Measurements from ENCODE around the gene RAPGEF2.
"Not testable (repeated sequence)": the region's sequence is repeated elsewhere in the genome, so short reads cannot be mapped to it uniquely, and the experiment has no call there.

The RAPGEF2 gene

DNA sequence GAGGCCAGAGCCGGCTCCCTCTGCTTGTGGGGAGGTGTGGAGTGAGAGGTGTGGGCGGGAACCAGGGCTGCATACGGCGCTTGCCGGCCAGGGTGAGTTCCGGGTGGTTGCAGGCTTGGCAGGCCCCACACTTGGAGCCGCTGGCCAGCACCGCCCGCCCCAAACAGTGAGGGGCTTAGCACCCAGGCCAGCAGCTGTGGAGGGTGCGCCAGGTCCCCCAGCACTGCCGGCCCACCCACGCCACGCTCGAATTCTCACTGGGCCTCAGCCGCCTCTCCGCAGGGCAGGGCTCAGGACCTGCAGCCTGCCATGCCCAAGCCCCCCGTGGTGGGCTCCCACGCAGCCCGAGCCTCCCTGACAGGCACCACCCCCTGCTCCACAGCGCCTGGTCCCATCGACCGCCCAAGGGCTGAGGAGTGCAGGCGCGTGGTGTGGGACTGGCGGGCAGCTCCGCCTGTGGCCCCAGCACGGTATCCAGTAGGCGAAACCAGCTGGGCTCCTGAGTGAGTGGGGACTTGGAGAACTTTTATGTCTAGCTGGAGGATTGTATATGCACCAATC is 275.3 kb downstream of the RAPGEF2 start:
- no peak for DNase-seq

DNA sequence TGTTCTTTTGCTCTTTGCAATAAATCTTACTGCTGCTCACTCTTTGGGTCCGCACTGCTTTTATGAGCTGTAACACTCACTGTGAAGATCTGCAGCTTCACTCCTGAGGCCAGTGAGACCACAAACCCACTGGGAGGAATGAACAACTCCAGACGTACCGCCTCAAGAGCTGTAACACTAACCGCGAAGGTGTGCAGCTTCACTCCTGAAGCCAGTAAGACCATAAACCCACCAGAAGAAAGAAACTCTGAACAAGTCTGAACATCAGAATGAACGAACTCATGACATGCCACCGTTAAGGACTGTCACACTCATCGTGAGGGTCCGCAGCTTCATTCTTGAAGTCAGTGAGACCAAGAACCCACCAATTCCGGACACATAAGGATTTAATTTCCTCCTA is 276.2 kb downstream of the RAPGEF2 start:
- DNase-seq, result not testable (repeated sequence)

DNA sequence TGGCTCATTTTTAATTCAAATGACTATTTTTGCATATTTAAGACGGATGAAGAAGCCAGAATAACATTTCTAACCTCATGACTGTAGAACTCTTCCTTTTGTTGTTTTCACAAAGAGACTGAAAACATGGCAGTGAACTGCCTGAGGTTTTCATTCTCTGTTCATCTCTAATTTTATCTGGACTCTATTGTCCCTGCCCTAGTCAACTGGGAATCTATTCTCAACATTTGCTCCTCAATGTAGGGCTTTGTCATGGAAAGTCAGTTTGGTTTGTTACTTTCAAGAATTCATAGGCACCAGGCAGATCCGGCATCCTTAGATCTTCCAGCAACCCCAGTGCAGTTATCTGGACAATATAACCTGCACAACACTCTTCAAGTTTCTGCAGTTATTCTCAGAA is 277.0 kb downstream of the RAPGEF2 start:
- DNase-seq, result no peak

DNA sequence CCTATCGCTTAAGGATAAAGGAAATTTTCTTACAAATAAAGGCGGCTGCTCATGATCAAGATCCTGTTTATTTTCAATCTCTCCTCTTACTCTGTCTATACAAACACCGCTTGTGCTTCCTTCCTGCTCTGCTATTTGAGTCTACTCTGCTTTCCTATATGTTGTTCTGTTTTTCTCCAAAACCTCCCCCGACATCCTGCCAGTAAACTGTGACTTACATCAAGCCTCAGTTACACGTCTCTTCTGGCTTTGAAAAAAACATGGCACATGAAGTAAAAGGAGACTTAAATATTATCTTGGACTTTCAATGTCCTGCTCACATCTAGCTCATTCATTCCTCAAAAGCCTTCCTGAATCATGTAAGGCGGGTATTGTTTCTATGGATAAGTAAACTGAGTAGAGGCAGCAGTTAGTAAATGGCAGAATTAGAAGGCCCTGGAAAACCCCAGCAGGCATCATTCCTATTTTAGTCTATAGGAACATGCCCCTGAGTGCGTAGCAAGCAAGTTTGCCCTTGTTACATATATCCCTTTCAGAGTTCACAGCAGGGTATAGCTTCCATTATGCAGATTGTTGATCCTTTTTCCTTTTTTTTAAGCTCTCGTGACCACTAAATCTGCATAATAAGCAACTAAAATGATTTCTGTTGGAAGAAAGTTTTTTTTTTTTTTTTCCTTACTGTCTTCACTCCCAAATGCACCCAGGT is 280.1 kb downstream of the RAPGEF2 start:
- no peak for DNase-seq

DNA sequence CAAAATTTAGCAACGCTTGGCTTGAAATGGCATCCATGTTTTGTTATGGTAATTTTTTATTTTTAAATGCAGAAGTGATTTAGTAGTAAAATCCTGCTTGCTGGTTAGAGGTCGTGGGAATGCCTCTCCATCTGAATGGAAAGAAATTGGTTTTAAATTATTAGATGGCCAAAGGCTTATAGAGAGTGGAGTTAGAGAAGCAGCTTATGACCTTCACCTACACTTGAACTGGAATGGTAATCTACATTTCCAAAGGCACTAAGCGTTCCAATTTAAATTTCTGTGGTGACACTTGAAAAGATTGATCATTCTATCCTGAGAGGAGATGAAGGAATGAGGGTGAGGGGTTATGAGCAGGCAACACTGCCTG is 280.7 kb downstream of the RAPGEF2 start:
- no peak for DNase-seq

DNA sequence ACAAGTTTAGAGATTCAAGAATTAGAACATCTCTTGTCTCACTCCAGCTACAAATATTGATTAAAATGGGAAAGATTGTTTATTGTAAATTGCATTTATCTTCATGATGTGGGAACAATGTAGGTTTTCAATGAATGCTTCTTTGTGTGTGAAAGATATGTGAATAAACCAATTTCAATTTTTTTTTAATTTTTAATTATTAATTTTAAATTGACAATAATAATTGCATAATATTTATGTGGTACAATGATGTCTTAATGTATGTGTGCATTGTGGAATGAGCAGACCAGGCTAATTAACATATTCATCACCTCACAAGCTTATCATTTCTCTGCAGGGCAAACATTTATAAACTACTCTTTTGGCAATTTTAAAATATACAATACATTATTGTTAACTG is 281.1 kb downstream of the RAPGEF2 start:
- DNase-seq, result no peak

DNA sequence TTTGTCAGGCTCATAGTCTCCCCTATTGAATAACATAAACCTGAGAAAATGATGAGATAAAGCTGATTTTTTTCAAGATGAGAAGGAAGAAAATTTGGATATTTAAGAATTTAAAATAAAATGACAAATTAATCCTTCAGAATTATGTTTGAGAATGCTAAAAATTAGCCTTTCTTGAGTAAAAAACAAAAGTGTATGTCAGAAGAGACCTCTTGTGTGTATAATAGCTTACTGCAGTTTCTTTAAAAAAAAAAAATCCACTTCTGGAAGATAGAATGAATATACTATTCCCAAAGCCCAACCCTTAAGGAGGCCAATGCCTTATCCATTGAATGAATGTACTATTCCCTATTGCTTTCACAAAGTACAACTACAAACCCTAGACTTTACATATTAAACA is 281.8 kb downstream of the RAPGEF2 start:
- peak in 1 of 2 experiments; percentile 20 for DNase-seq

DNA sequence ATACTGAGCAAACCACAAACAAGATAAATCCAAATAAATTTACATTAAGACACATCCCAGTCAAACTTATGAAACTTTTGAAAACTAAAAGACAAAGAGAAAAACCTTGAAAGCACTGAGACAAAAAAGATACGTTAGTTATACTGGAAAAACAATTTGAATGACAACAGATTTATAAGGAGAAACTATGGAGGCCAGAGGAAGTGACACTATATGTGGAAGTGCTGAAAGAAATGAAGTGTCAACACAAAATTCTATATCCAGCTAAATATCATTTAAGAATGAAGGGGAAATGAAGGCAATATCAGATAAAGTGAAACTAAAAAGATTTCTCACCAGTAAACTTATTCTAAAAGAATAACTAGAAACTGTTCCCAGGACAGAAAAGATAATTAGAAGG is 283.7 kb downstream of the RAPGEF2 start:
- no peak for DNase-seq

DNA sequence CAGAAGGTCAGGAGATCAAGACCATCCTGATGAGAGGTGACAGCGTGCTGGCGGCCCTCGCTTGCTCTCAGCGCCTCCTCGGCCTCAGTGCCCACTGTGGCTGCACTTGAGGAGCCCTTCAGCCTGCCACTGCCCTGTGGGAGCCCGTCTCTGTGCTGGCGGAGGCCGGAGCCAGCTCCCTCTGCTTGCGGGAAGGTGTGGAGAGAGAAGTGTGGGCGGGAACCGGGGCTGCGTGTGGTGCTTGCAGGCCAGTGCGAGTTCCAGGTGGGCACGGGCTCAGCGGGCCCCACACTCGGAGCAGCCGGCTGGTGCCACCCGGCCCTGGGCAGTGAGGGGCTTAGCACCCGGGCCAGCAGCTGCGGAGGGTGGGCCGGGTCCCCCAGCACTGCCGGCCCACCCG is 286.9 kb downstream of the RAPGEF2 start:
- DNase-seq, result no peak

DNA sequence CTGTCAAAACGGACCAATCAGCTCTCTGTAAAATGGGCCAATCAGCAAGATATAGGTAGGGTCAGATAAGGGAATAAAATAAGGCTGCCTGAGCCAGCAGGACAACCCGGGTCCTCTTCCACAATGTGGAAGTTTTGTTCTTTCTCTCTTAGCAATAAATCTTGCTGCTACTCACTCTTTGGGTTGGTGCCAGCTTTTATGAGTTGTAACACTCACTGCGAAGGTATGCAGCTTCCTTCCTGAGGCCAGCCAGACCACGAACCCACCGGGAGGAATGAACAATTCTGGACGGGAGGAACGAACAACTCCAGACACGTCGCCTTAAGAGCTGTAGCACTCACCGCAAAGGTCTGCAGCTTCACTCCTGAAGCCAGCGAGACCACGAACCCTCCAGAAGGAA is 287.8 kb downstream of the RAPGEF2 start:
- peak in 1 of 2 experiments; percentile 11 for DNase-seq

DNA sequence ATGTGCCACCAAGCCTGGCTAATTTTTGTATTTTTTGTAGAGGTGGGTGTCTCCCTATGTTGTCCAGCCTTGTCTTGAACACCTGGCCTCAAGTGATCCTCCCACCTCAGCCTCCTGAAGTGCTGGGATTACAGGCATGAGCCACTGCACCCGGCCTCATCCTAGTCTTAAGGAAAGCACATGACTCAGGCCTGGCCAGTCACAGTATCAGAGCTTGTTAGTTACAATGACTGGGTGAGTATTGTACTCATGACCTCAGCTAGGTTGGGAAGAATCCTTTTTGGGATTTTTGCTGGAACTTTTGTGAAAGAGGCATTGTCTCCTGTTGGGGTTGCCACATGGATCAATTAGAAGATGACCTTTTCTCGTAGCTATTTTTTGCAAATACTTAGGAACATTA is 292.8 kb downstream of the RAPGEF2 start:
- DNase-seq, result no peak

DNA sequence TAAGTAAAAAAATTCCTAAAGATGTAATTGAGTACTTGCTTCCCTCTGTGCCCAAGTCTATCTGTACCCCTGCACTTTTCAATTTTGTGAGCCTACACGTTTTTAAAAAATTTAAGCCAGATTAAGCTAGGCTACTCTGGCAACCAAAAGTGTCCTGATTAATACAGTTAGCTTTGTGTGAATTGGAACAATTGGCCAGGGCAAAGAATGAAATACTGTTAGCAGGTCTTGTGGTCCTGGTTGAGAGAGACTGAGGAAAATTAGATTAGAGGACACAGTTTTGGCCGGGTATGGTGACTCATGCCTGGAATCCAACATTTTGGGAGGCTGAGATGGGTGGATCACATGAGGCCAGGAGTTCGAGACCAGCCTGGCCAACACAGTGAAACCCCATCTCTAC is 293.3 kb downstream of the RAPGEF2 start:
- DNase-seq, result no peak

DNA sequence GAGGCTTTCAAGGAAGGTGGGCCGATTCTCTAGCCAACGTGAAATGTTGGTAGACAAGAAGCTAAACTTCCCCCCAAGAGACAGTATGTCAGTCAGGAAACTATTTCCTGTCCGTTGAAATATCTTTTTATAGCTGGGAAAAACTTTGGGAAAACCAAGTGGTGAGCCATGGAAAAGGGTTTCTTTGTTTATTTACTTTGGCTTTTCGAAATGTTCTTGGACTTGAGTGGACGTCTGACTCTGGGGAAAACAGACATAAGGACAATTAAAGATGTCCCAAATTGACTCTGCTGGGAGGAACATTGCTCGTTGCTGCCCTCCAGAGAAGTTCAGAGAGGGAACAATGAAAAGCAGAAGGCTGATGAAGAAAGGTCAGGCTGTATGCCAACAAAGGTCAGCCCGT is 295.4 kb downstream of the RAPGEF2 start:
- DNase-seq, result no peak

DNA sequence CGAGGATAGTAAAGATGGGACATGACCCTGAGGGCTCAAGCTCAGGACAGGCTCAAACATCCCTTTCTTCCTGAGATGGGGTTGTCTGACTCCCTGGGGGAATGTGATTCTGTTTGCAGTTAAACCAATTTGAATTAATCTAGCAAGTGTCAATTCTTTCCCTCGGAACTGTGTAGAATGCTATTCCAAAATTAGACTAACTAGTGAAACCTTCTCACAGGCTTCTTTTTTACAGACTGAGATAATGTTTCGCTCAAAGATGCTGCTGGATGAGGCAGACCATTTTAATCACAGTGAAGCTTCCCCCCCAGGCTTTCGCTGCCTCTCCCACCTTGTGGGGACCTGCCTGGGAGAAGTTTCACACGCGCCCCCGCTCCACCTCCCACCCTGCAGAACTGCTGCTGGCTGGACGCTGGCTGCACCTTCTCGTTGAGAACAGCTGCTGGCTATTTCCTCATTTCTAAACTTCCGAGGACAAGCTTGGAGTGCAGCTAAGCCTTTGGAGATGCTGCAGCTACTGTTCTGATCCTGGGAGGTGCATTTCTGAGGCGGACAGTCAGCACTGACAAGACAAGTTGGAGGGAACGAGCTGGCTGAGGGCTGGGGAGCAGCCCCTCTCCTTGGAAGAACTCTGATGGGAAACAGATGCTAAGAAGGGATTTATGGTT is 297.8 kb downstream of the RAPGEF2 start:
- DNase-seq, result peak; percentile 43 to 47

DNA sequence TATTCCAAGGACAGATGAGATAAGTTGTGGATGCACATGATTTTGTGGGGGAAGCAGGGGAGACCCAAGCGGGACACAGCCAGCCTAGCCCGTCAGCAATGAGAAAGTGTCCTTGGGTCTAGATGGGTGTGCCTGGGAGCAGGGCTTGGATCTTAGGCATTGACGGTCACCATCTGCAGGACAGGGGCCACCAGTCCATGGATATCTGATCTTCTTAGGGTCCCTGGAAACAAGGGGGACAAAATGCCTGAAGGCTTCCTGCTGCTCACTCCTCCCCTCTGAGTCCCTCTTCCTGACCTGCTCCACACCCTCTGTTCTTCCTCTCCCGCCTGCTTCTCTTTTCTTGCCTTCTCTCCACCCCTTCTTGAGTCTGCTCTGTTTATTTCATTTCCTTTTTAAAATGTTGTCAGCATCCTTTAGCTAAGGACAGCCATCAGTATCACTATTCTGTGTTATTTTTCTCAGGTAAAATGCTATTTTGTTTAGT is 298.4 kb downstream of the RAPGEF2 start:
- DNase-seq, result peak; percentile 78 to 82

DNA sequence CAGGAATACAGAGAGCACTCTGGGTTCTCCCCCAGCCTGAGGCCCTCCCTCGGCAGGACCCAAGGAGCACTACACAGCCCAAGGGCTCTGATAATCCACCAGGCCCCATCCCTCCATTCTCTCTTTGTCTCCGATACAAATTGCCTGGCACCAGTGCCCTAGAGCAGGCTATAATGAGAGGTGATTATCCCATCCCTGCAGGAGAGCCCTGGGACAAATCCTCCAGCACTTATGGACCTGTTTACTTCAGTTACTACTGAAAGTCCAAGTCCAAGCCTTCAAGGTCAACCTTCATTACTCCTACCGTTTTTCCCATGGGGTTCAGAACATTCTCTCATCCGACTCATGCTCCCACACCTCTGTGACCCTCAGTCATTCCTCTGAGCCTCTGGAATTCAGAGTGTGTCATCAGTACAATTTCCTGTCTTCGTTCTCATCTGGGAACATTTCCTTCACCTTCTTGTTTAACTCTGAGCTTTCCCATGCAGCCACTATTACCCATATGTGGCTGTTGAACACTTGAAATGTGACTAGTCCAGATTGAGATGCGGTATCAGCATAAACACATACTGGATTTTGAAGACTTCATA is 299.0 kb downstream of the RAPGEF2 start:
- DNase-seq, result peak in 1 of 2 experiments; percentile 73

Data from Kasumi-1 (cell line).